HG03439 (cell line): ENCODE measurements around the gene PALLD.

Experiments used
- ATAC-seq: cut with Tn5 transposase; IDR thresholded peaks from one replicate; pipeline ENCODE4 v1.9.1; 2021; ENCODE audit warnings: mild to moderate bottlenecking, moderate library complexity; ENCODE audit not compliant: unreplicated experiment

PALLD gene

DNA sequence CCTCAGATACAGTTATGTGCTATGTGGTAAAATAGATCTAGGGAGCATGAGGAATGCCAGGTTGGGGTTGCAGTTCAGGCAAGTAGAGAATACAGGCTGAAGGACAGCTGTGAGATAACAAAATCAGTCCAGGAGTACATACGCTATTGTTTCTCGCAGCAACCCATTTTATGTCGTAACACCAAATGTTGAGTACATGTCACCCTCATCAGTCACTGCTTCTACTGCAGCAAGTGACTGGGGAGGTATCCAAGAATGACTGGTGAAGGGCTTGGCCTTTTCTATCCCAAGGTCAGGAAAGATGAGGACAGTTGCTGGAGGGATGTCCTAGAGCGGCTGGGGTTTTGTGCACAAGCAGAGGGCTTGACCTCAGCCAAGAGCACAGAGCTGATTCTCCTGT is 341.1 kb downstream of the PALLD start:
- ATAC-seq: no peak

DNA sequence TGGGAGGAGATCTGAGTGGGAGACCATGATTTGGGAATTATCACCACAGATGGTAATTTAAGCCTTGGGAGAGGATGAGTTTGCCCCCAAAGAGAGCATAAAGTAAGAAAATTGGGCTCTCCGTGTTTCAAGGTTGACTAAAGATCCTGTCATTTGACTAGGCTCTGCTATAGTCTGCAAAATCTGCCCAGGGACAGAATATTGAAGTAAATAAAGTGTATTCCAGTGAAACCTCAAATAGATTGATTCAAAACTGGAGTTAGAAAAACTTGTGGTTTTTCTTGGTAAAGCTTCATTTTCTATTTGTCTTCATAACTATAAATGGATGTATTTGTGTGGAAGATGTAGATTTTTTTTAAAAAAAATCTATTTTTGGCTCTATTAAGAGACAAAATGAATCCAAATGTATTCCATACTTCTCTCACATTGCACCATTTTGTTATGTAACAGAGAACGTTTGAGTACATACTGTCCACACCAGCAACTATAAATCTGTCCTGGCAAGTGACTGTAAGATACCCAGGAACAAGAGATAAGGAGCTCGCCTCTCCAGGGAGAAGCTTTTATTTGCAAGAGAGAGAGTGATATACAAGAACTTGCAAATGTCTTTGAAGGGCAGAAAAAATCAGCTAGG is 343.0 kb downstream of the PALLD start:
- ATAC-seq: no peak

DNA sequence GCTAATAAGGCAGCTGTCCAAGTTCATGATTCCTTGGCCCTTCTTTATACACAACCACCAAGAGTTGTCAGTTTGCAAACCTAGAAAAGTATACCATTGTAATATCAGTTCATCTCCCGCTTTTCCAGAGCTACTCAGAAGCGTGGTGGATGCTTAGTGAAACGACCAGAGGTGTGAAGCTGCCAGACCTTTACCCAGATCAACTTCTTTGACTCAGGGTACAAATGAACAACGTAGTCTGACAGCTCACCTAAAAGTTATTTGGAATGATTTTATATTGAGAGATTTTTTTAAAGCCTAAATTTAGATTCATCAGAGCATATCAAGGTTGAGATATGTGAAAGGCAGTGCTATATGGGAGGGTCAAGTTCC is 343.5 kb downstream of the PALLD start:
- no peak for ATAC-seq

DNA sequence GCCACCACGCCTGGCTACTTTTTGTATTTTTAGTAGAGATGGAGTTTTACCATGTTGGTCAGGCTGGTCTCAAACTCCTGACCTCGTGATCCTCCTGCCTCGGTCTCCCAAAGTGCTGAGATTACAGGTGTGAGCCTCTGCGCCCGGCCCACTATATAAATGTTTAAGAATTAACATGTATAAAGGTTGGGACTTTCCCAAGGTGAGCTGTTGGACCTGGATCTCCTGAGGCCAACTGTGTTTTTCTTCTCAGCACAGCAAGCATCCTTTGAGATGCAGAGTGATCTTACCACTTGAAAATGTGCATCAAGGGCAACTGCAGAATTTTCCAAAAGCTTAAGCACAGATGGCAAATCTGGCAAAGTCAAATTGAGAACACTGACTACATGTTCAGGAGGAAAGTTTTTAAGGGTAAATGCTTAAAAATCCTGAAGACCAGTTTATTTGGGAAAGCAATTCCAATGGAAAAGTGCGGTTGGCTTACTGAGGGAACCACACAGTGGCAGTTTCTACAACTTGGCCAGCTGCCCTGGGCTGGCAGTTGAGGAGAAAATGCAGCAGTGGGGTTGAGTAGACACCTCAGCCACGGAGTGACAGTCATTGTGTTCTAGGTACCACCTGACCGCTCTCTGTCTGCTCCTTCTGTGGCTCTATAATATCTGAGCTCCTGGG is 344.3 kb downstream of the PALLD start:
- ATAC-seq: no peak

DNA sequence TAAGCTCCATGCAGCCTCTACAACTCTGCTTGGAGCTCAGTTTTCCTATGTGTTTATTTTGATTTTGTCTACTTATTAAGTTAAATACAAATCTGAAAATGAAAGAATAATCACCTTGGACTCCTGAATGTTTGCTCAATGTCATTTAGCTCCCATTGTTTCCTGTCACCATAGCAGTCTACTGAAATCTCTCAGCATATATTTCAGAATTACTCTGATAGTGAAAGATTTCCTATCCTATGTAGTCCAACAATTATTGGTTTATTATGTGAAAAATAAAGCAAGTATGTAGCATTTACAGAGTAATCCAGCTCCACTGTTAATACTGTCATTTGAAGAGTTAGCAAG is 344.8 kb downstream of the PALLD start:
- no peak for ATAC-seq

DNA sequence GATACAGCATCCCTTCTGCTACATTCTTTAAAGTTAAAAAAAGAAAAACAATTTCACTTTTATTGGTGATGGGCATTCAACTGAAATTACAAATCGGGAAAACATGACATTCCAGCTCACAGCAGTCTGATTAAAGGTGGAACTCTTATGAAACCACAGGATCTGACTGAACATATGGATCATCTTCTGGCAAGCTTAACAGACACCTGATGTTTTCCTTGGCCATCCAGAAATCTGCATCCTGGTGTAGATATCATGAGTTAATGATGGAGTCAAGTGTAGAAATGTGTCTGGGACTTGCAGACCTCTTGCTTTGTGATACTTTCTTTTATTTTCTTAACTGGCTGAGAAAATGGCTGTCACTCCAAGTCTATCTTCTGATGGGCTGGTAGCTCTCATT is 345.3 kb downstream of the PALLD start:
- ATAC-seq: no peak

DNA sequence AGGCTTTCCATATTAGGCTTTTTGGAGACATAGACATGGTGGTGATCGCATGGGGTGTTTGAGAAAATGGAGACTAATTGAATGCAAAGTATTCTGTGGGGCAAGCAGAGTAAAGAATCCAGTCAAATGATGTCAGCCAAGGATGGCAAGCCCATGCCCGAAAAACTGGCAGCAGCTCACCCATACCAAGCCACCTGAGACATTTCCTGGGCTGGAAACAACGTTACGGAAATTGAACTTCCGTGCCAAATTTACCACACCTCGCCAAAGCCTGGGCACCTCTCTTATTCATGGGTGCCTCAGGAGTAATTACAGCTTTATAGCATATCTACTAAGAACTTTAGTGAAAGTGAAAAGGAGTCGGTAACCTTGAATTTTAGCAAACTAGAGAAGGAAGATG is 346.8 kb downstream of the PALLD start:
- ATAC-seq: no peak

DNA sequence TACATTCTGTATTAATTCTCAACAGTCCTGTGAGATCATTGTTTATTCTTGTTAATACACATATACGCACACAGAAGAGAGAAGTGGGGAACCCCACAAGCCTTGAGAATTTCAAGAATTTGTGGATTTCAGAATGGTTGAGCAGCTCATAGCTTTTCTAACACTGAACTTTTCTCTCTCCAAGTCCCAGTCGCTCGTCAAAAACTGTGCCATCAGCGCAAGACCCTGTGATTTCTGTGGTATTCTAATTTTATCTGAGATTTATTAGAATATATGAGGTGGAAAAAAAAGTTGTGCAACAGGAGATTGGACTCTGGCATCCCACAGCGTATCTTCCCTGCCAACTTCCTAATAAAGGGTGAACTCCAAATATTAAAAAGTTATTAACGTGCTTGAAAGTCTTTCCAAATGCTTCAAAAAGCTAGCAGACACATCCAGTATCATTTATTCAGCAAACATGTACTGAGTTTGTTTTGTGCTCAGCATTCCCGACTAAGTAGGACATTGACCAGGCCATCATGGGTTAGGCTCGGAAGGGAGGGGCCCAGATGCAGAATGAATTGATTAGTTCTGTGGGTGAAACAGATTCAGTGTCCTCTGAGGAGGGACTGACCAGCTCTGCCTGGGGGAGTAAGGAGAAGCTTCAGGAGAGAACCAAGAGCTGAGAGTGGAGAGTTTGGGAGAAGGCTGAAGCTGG is 347.6 kb downstream of the PALLD start:
- no peak for ATAC-seq

DNA sequence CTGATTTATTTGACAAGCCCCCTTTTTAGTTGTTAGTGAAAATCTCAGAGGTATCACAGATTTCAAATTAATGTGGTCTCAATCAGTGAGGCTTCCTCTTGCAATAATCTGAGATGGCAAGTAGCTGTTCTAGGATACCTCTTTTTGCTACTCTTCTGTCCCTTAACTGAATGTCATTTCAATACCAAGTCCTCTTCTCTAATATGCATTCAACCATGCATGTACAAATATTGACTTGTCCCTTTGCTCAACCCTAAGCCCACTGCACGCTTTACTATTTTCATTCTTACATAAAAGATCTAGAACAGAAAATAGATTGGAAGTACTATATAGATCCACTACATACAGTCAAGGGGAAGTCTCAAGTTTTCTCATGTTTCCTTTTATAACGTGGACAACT is 349.0 kb downstream of the PALLD start:
- ATAC-seq: no peak

DNA sequence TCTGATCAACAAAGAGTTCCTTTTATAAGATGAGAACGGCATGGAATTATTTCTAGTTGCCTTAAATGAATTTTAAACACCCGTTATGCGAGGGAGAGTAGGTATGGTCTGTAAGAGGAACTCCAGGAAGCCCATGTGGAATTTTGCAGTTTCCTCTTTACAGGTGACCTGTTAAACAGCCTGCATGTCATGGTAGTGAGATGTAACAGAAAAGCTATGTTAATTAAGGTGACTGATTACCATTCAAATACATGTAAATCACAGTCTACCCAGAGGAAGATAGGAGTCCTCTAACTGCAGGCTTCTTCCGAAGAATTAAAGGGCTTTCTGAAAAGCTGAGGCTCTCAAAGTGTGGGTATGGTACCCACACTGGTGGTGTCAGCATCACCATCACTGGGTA is 349.6 kb downstream of the PALLD start:
- no peak for ATAC-seq

DNA sequence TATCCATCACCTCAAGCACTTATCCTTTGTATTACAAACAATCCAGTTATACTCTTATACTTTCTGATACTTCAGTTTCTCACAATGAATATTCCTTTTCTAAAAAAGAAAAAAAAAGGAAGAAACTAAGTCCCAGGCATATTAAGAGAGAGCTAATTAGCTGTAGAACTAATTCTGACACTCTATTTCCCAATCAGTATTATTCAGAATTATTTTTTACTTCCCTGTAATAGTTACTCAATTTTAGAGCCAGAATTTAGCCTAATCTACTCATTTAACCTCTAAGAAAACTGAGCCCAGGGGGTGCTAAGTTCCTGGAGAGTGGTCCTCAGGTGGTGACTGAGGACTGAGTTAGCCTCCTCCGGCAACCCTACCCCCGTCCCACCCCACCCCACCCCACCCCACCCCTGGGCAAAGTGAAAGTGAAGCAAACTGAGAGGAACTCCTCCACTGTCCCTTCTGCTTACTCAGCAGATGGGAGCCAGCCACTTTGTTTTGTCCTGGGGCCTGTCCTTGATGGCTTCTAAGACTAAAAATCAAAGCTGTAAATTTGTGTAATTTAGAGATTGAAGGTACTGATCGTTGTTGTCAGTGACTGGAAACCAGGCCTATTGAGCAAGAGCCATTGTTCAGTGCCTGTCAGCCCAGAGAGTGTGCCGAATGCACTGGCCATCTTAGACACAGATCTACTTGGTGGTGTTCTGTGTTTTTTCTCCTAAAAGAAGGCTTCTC is 351.1 kb downstream of the PALLD start:
- no peak for ATAC-seq

DNA sequence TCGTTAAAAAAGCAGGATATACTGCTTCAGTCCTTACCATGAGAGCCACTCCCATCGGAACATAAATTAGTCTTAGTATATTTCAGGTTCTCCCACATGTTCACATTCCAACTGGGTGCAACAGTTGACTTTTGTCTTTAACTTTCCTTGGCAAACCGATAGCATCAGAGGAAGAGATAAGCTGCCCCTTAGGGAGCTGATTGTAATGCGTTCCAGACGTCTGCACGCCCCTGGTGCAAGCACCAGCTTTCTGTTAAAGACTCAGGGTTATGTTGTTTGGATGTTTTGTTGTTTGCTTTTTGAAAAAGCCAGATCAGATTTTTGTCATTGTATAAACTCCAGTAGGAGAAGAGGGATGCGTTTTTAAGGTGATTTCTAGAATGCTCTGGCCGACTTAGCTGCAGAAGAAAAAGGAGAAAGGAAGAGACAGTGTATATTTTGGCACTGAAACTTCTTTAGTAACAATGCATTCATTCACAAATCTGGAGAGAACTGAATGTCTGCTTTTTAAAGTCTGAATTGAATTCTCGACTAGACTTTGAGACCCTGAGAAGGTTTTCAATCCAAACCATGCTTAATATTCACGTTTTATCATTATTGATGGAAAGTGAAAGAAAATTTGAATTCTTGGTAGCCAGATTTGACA is 352.3 kb downstream of the PALLD start:
- no peak for ATAC-seq

DNA sequence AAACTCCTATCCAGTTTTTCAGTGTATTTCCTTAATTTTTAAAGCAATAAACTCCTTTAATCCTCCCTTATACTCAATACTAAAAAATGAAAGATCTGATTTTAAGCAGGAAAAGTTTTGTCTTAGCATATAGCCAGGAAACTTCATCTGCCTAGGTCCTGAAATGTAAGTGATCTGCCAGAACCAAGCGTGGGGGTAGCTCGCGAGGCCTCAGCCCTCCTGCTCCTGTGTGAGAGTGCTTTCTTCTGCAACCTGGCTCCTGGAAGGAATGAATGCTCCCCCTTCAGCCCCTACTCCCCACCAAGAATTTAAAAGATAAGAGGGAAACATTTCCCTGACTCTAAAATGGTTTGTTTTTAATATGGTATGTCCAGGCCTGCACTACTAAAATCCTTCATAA is 353.1 kb downstream of the PALLD start:
- ATAC-seq: no peak

DNA sequence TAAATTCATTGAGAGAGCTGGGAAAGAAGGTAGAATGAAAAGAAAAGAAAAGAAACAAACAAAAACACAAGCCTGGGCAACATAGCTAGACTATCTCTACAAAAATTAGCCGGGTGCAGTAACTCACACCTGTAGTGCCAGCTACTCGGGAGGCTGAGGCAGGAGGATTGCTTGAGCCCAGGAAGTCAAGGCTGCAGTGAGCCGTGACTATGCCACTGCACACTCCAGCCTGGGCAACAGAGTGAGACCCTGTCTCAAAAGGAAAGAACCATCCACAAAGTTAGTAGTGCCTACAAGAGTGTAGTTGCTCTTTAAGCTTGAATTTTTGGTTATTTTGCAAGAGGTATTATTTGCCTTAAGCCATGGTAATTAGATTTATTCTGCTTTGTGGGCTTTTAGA is 355.5 kb downstream of the PALLD start:
- no peak for ATAC-seq

DNA sequence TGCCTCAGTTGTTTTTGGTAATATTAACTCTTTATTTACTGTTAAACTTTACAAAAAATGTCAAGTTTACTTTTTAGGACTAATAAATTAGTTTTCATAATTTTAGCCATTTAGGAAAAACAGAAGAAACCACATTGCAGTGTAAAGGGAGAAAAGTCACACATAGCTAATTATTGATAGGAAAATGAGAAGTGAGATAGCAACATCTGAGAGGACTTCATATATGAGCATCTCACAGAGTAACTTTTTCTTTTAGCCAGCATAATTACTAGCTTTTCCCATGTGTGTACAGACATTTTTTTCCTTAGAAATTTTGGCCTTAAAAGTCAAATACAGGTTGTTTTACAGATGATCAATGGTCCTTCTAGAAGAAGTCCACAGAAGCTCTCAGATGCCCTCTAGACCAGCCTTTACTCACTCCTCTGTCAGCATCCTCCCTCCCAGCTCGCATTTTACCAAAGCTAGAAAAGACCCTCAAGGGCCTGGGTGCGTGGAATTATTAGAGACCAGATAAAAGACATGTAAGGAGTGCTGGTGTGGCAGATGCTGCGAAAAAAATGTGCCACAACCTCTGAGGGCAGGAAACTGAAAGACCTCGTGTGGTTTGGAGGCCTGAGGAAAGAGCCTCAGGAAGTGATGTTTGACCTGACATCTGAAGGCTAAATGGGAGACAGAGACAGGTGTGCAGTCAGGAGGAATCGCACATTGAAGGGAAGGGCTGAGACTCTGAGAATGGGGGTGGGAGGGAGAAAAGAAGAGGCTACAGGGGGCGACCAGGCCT is 356.3 kb downstream of the PALLD start:
- ATAC-seq: no peak

DNA sequence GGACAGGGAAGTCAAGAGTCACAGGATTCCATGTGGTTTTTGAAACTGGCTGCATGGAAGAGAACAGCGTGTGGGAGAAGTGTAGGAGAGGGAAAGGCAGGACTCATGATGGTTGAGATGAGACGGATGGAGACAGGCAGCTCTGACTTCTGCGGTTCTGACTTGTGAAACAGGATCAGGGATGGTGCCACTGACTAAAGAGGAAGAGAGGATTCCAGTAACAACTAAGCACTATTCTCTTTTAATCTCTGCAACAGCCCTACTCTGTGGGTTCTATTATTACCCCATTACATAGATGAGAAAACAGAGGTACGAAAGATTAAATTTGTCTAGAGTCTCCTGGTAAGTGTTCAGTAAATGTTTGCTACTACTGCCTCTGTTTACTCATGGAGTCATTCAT is 356.9 kb downstream of the PALLD start:
- no peak for ATAC-seq

DNA sequence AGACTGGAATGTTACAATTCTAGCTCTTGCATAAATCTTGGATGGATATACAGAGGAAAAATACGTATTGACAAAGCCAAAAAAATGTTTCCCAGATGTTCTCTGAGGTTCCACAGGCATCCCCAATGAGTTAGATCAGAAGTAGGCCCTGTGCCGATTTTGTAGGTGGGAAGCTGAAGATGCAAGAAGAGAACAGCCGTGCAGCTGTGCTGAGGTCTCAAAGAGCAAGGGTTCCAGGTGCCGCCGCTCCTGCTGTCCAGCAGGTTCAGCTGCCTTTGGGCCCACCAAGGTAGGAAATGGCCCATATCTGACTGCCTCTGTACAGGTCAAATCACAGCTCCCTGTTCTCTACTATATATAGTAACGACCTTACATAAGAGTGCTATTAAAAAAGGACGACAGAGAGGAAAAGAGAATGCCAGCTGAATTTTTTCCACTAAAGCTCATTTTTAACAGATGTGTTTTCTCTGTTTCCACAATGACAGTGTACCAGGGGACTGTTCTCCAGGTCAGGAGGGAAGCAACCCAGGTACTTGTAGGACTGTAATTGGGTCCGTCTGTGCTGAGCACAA is 357.6 kb downstream of the PALLD start:
- ATAC-seq: no peak

DNA sequence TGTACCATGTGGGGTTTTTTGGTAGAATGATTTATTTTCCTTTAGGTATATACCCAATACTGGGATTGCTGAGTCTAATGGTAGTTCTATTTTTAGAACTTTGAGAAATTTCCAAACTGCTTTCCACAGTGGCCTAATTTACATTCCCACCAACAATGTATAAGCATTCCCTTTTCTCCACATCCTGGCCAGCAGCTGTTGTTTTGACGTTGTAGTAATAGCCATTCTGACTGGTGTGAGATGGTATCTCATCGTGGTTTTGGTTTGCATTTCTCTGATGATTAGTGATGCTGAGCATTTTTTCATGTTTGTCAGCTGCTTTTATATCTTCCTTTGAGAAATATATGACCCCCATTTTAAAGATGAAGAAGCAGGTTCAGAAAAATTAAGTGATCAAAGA is 359.5 kb downstream of the PALLD start:
- no peak for ATAC-seq

DNA sequence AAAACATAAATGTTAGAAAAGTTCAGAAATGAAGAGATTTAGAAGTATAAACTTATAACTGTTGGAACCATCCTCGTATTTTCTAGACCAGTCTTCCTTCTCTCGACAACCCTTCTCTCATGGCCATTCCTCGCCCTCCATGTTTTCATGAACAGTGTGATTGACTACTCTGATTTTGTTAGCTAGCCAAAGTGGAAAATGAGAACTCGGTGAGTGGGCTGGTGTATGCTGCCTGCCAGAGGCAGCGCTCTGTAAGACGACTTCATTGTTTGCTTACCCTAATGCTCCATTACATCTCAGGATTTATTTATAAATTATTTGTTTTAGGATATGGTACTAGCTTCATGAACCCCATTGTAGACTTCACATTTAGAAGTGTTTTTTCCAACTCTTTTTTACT is 360.2 kb downstream of the PALLD start:
- ATAC-seq: no peak

DNA sequence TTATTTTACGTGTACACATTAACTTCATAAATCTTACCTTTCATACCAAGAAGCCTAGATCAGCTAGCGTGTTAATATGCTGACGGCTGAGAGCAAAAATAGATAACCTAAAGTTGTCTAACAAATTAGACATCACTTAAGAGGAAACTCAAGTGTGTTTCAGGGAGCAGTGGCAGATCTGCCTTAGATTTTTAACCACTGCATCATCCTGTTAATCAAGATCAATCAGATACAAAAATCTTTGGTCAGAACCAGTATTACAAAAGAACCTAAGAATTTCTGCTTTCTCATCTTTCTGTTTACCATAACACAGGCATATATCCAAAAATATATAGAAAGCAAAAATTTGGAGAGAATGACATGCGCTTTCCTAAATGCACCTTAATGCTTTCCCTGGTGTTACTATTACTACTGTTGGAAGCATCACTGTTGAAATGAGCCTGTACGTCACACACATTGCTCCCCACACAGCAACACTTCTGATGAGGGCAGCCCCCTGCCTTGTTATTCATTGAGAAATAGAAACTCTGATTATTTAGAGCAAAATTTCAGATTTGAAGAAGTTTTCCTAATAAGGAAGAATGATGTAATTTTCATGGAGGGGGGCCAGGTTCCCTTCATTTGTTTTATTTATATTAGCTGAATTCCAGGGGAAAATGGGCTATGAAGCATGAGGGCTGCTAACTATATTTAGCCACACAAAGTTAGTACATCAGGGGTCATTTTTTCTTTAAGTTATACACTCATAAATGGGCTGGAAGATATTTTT is 360.9 kb downstream of the PALLD start:
- no peak for ATAC-seq
